Tibial nerve (tissue), 4 donors: ENCODE results near the gene ROBO2. TPM values are rescaled to one million over a fixed set of nuclear protein-coding genes. Genes with fewer than 3 reads are reported as not detected.

Experiments
- DNase-seq, 2 donors: peaks; one replicate each; pipeline ENCODE4 v3.0.0-alpha.2; 2019; ENCODE audit warnings: low spot score in 2 of 2
- H3K27ac ChIP-seq, 4 donors: fragments of 200-600 bp; sonication (generic) in 3 of 4; one replicate each; pipeline ENCODE4 v1.5.1; 2017 to 2019; ENCODE audit warnings: mild to moderate bottlenecking in 1 of 4
- H3K27me3 ChIP-seq, 2 donors: fragments of 200-600 bp; sonication (generic) in 1 of 2; one replicate each; pipeline versions ENCODE4 v1.5.1 to v1.6.0; 2017 to 2019
- H3K36me3 ChIP-seq, 3 donors: fragments of 200-600 bp; sonication (generic); one replicate each; pipeline ENCODE4 v1.5.1; 2018 to 2019
- H3K4me1 ChIP-seq, 4 donors: fragments of 200-600 bp; sonication (generic) in 3 of 4; one replicate each; pipeline ENCODE4 v1.5.1; 2017 to 2019
- H3K4me3 ChIP-seq, 4 donors: fragments of 200-600 bp; sonication (generic) in 3 of 4; one replicate each; pipeline ENCODE4 v1.5.1; 2017 to 2019; ENCODE audit warnings: mild to moderate bottlenecking in 1 of 4, moderate library complexity in 1 of 4
- H3K9me3 ChIP-seq, 4 donors: fragments of 200-600 bp; sonication (generic) in 3 of 4; one replicate each; pipeline ENCODE4 v1.5.1; 2017 to 2019
- CTCF ChIP-seq, 5 experiments: fragments of 200-600 bp in 3 of 5; fragments of 450-650 bp in 2 of 5; sonication (generic) in 3 of 5; IDR thresholded peaks; one replicate each; pipeline ENCODE4 v1.5.1; 2016 to 2019; ENCODE audit warnings: antibody characterized with exemption in 5 of 5, mild to moderate bottlenecking in 3 of 5, moderate library complexity in 2 of 5
- EP300 ChIP-seq, 2 donors: sonication (generic); formaldehyde crosslinking; IDR thresholded peaks; one replicate each; pipeline ENCODE4 v1.6.1; 2017; ENCODE audit warnings: antibody characterized with exemption in 2 of 2, mild to moderate bottlenecking in 1 of 2
- POLR2A ChIP-seq, 2 donors: fragments of 450-650 bp; IDR thresholded peaks; one replicate each; pipeline ENCODE4 v1.6.1; 2017; ENCODE audit warnings: antibody characterized with exemption in 2 of 2, mild to moderate bottlenecking in 2 of 2, moderate library complexity in 2 of 2
- WGBS, 2 donors: methylation state at CpG; one replicate each; pipeline ENCODE4 v1.1.5; 2018; 5-methylcytosine and 5-hydroxymethylcytosine counted together
- total RNA-seq, 4 donors: library from RNA; depleted of rRNA; stranded (reverse); fragments of >200 nt; gene quantifications; one replicate each; pipeline ENCODE4 v1.1.0, GENCODE V29; 2016

ROBO2 gene
- total RNA-seq, 4 donors from 2014 or later, result 0.30 to 4.4 (median 1.9) TPM

GRCh38 chr3:77072232-77072631 is 32.3 kb downstream of the ROBO2 start:
- Histone ChIP-seq H3K27me3 (no peaks in the 10 kb centered on the region), H3K4me3 (no peak overlapping the region), H3K9me3 (no peaks in the 10 kb centered on the region), H3K36me3 (no peaks in the 10 kb centered on the region), H3K27ac (no peak overlapping the region), H3K4me1 (no peaks in the 10 kb centered on the region)
- WGBS, 2 donors, result 81 to 92% methylated on average over 1 of the region's 1 CpG
- DNase-seq, result no peak
- TF ChIP-seq POLR2A (IDR thresholded peaks at IDR 0.05) (no peak), CTCF (IDR thresholded peaks at IDR 0.05) (no peak), EP300 (IDR thresholded peaks at IDR 0.05) (no peak)

GRCh38 chr3:77078279-77078678 is 38.4 kb downstream of the ROBO2 start:
- H3K4me3 ChIP-seq, result no peak overlapping the region
- no peaks in the 10 kb centered on the region for H3K27me3 ChIP-seq
- no peaks in the 10 kb centered on the region for H3K4me1 ChIP-seq
- no peak for TF ChIP-seq CTCF (IDR thresholded peaks at IDR 0.05)
- TF ChIP-seq EP300 (IDR thresholded peaks at IDR 0.05), result no peak
- no peak for TF ChIP-seq POLR2A (IDR thresholded peaks at IDR 0.05)
- H3K36me3 ChIP-seq, result no peaks in the 10 kb centered on the region
- WGBS, 2 donors, result 77 to 92% methylated on average over 2 of the region's 2 CpGs
- no peak for DNase-seq
- no peaks in the 10 kb centered on the region for H3K9me3 ChIP-seq
- no peak overlapping the region for H3K27ac ChIP-seq

- no peaks in the 10 kb centered on the region for H3K27me3 ChIP-seq
- no peak overlapping the region for H3K27ac ChIP-seq
- 83% methylated on average over 12 of the region's 12 CpGs for WGBS, 2 donors
- no peak overlapping the region for H3K4me3 ChIP-seq
- no peaks in the 10 kb centered on the region for H3K4me1 ChIP-seq
- H3K36me3 ChIP-seq, result no peaks in the 10 kb centered on the region
- no peaks in the 10 kb centered on the region for H3K9me3 ChIP-seq
- no peak for TF ChIP-seq CTCF (IDR thresholded peaks at IDR 0.05)
- no peak for TF ChIP-seq POLR2A (IDR thresholded peaks at IDR 0.05)
- TF ChIP-seq EP300 (IDR thresholded peaks at IDR 0.05), result no peak
- no peak for DNase-seq
These were observed 40.2 kb downstream of the ROBO2 start for GRCh38 chr3:77079988-77080610.

- whole genome bisulfite sequencing, 2 donors, result 20 to 25% methylated on average over 3 of the region's 3 CpGs
- TF ChIP-seq EP300 (IDR thresholded peaks at IDR 0.05) (no peak), POLR2A (IDR thresholded peaks at IDR 0.05) (no peak), CTCF (IDR thresholded peaks at IDR 0.05) (no peak)
- H3K27me3 ChIP-seq, result no peaks in the 10 kb centered on the region
- H3K36me3 ChIP-seq, result no peaks in the 10 kb centered on the region
- DNase-seq, result no peak
- H3K4me1 ChIP-seq, result no peaks in the 10 kb centered on the region
- no peak overlapping the region for H3K27ac ChIP-seq
- H3K9me3 ChIP-seq, result no peaks in the 10 kb centered on the region
- no peak overlapping the region for H3K4me3 ChIP-seq
These were observed 41.4 kb downstream of the ROBO2 start for GRCh38 chr3:77081240-77081661.

- H3K27ac ChIP-seq, result no peak overlapping the region
- no peaks in the 10 kb centered on the region for H3K9me3 ChIP-seq
- TF ChIP-seq POLR2A (IDR thresholded peaks at IDR 0.05) (no peak), CTCF (IDR thresholded peaks at IDR 0.05) (no peak), EP300 (IDR thresholded peaks at IDR 0.05) (no peak)
- no peaks in the 10 kb centered on the region for H3K36me3 ChIP-seq
- WGBS, 2 donors, result 38 to 39% methylated on average over 2 of the region's 2 CpGs
- no peaks in the 10 kb centered on the region for H3K4me1 ChIP-seq
- no peaks in the 10 kb centered on the region for H3K27me3 ChIP-seq
- H3K4me3 ChIP-seq, result no peak overlapping the region
- no peak for DNase-seq
These were observed 44.6 kb downstream of the ROBO2 start for GRCh38 chr3:77084511-77084910.
